Karpas-422 (cell line): ENCODE results near the gene GNAQ. TPM values are rescaled to one million over a fixed set of nuclear protein-coding genes. Genes with fewer than 3 reads are reported as not detected.
A peak's percentile ranks its signal among the peaks of the same experiment; 100 is the strongest.

Experiments
- DNase-seq: peaks from one replicate; pipeline ENCODE4 v3.0.0-alpha.2; 2015
- H2AFZ ChIP-seq: fragments of 200-600 bp; sonication (generic); 2 replicates; pipeline ENCODE4 v1.6.1; 2014; ENCODE audit warnings: antibody characterized with exemption, low read length, mixed read lengths
- H3K27ac ChIP-seq: fragments of 200-600 bp; sonication (generic); 2 replicates; pipeline ENCODE4 v1.5.1; 2014; ENCODE audit warnings: mild to moderate bottlenecking, low read length, moderate library complexity
- H3K27me3 ChIP-seq: fragments of 200-600 bp; sonication (generic); 2 replicates; pipeline ENCODE4 v1.6.1; 2014; ENCODE audit warnings: low read length, mixed read lengths
- H3K36me3 ChIP-seq: fragments of 200-600 bp; sonication (generic); 2 replicates; pipeline ENCODE4 v1.6.1; 2014; ENCODE audit warnings: low read length, mixed read lengths; ENCODE audit not compliant: insufficient read depth
- H3K4me1 ChIP-seq: fragments of 200-600 bp; sonication (generic); 2 replicates; pipeline ENCODE4 v1.6.1; 2014; ENCODE audit warnings: mild to moderate bottlenecking, low read length, mixed read lengths
- H3K4me2 ChIP-seq: fragments of 200-600 bp; sonication (generic); 2 replicates; pipeline ENCODE4 v1.6.1; 2014; ENCODE audit warnings: low read length, low read depth, mild to moderate bottlenecking; ENCODE audit not compliant: poor library complexity, severe bottlenecking
- H3K4me3 ChIP-seq: fragments of 200-600 bp; sonication (generic); 2 replicates; pipeline ENCODE4 v1.5.1; 2014; ENCODE audit warnings: mild to moderate bottlenecking, antibody characterized with exemption, low read length, mixed read lengths
- H3K79me2 ChIP-seq: fragments of 200-600 bp; sonication (generic); 2 replicates; pipeline ENCODE4 v1.6.1; 2014; ENCODE audit warnings: mild to moderate bottlenecking, low read length, mixed read lengths
- H3K9ac ChIP-seq: fragments of 200-600 bp; sonication (generic); 2 replicates; pipeline ENCODE4 v1.6.0; 2014; ENCODE audit warnings: low read length
- H3K9me2 ChIP-seq: fragments of 200-600 bp; sonication (generic), shearing (Covaris generic); replicated peaks from 2 replicates; pipeline ENCODE4 v1.6.0; 2014; ENCODE audit warnings: mild to moderate bottlenecking, low read length, moderate library complexity; ENCODE audit not compliant: insufficient read depth
- H3K9me3 ChIP-seq: fragments of 300-700, 200-600 bp; sonication (generic); 2 replicates; pipeline ENCODE4 v1.6.1; 2014; ENCODE audit warnings: low read length, mixed read lengths
- H4K20me1 ChIP-seq: fragments of 200-600 bp; sonication (generic); 2 replicates; pipeline ENCODE4 v1.6.1; 2014; ENCODE audit warnings: mild to moderate bottlenecking, antibody characterized with exemption, low read length, low read depth; ENCODE audit not compliant: insufficient read depth
- total RNA-seq: library from RNA; depleted of rRNA; stranded (reverse); fragments of >200 nt; shearing (Covaris generic); gene quantifications from 2 replicates; pipeline ENCODE4 v1.2.3, GENCODE V29; 2014; ENCODE audit warnings: low replicate concordance

GNAQ gene
- total RNA-seq, 1 experiment from 2014 or later: not detected

DNA sequence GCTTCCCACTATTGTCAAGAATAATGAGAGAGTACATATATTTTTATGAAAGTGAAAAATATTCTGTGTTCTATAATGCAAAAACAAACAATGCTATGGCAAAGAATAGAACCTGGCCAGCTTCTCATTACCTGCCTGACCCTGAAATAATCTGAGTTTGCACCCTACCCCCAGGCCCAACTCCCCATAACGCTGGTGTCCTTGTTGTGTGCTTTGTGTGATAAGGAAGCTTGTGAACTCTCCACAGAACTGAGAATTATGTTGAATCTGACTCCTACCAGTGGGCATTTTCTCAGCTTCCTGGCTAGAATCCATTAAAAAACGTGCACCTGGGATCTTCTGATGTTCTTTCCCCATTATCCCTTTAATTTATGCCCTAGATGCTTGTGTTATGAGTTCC lies 205.5 kb downstream of the GNAQ start:
- Histone ChIP-seq H3K79me2 (no peaks in the 10 kb centered on the region), H3K27me3 (no peaks in the 10 kb centered on the region), H3K27ac (no peak overlapping the region), H3K4me3 (no peak overlapping the region), H3K4me1 (peaks cover 10% of the 10 kb centered on the region), H3K9me2 (no peaks in the 10 kb centered on the region), H3K4me2 (no peak overlapping the region), H4K20me1 (no peaks in the 10 kb centered on the region), H3K9ac (no peak overlapping the region), H3K36me3 (no peaks in the 10 kb centered on the region), H3K9me3 (no peaks in the 10 kb centered on the region), H2AFZ (no peak overlapping the region)
- DNase-seq: no peak

DNA sequence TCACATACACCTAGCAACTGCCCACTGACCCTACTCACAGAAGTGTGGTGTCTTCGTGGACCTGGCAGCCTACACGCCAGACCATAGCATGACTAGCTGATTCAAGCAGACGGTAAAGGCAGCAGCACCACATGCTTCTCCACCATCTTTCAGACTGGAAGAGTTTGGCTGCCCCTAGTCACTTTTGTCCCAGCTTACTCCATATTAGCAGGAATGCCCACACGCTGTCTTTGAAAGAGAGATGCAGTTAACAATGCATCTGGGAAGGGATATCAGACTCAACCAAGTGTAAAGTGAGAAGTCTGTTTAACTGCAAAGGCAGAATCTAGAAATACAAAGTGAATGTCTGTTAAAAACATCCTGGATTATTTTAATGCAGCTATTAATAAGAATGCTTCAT lies 206.2 kb downstream of the GNAQ start:
- Histone ChIP-seq H3K4me1 (peaks cover 10% of the 10 kb centered on the region), H3K27me3 (no peaks in the 10 kb centered on the region), H3K4me2 (no peak overlapping the region), H3K4me3 (no peak overlapping the region), H3K36me3 (no peaks in the 10 kb centered on the region), H3K27ac (no peak overlapping the region), H4K20me1 (no peaks in the 10 kb centered on the region), H2AFZ (no peak overlapping the region), H3K9ac (no peak overlapping the region), H3K9me2 (no peaks in the 10 kb centered on the region), H3K79me2 (no peaks in the 10 kb centered on the region), H3K9me3 (no peaks in the 10 kb centered on the region)
- no peak for DNase-seq

- no peak overlapping the region for H3K27ac ChIP-seq
- H3K9me2 ChIP-seq: no peaks in the 10 kb centered on the region
- H3K4me2 ChIP-seq: no peak overlapping the region
- no peak overlapping the region for H3K4me3 ChIP-seq
- no peak overlapping the region for H2AFZ ChIP-seq
- no peaks in the 10 kb centered on the region for H3K27me3 ChIP-seq
- no peaks in the 10 kb centered on the region for H4K20me1 ChIP-seq
- no peaks in the 10 kb centered on the region for H3K4me1 ChIP-seq
- no peaks in the 10 kb centered on the region for H3K36me3 ChIP-seq
- no peaks in the 10 kb centered on the region for H3K79me2 ChIP-seq
- H3K9ac ChIP-seq: no peak overlapping the region
- no peaks in the 10 kb centered on the region for H3K9me3 ChIP-seq
- no peak for DNase-seq
Observed at GRCh38 chr9:77820293-77820954, 211.2 kb downstream of the GNAQ start.

- Histone ChIP-seq H3K36me3 (no peaks in the 10 kb centered on the region), H3K9me2 (no peaks in the 10 kb centered on the region), H3K4me3 (no peak overlapping the region), H3K27me3 (no peaks in the 10 kb centered on the region), H3K9ac (no peak overlapping the region), H4K20me1 (no peaks in the 10 kb centered on the region), H3K4me1 (no peaks in the 10 kb centered on the region), H3K27ac (no peak overlapping the region), H2AFZ (no peak overlapping the region), H3K4me2 (no peak overlapping the region), H3K79me2 (no peaks in the 10 kb centered on the region), H3K9me3 (no peaks in the 10 kb centered on the region)
- DNase-seq: no peak
Observed at GRCh38 chr9:77819657-77820056, 212.0 kb downstream of the GNAQ start.

DNA sequence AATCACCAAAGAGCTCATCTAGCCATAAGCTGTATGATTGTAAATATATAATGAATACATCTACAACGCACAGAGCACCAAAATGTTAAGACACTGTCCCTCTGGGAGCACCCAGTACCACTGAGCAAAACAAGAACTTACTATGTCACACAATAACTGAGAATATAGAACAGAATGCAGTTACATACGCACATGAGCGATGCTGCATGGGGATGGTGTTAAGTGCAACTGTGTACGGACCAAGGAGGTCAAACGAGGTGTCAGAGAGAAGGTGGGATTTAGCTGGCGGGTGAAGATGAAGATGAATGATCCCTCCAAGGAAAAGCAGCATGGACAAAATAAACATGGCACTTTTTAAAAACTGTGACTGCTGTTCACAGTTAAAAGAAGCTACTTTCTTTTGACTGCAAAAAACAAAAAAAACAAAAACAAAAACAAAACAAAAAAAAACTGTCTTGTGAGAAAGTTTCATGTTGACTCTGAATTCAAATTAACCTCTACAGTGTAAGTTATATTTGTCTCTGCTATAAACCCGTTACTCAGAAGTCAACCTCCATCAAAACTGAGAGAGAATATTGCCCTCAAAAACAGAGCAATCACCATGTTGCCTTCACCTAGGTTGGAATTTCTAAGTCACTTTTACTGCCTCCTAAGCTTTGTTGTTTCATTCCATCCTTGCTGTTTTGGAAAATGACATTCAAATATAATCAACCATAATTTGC lies 213.9 kb downstream of the GNAQ start:
- Histone ChIP-seq H3K9me3 (no peaks in the 10 kb centered on the region), H3K36me3 (no peaks in the 10 kb centered on the region), H3K27me3 (no peaks in the 10 kb centered on the region), H3K9ac (no peak overlapping the region), H3K4me3 (no peak overlapping the region), H2AFZ (no peak overlapping the region), H3K4me1 (no peaks in the 10 kb centered on the region), H3K79me2 (no peaks in the 10 kb centered on the region), H3K27ac (no peak overlapping the region), H3K9me2 (no peaks in the 10 kb centered on the region), H3K4me2 (no peak overlapping the region), H4K20me1 (no peaks in the 10 kb centered on the region)
- no peak for DNase-seq

DNA sequence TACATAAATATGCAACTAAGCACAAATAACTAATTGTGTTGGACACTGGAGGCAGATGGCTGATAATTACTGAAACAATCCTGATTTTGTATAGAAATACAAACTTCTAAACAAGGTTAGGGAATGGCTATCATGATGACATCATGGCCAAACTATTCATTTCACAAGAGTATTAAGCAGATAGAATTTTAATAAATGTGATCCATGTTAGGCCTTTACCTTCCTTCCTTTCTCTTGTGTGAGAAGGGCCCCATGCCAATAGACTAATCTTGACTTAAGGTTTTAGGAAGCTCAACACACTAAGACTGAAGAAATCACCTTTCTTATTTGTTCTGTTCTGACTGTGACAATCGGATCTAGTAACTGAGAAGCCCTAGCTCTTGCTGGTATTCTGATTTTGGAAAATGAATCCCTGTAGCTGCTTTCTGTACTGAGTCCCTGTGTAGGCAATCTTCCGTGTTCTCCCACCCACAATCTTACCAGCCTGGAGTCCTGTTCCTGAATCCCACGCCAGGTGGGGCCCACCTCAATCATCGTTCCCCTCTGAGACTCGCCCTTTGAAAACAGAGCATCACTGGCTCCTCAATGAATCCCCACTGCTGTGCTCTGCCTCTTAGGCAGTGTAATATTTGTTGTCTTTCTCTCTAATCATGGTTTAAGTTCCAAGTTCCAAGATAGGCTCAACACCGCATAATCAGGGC lies 214.8 kb downstream of the GNAQ start:
- Histone ChIP-seq H3K27ac (no peak overlapping the region), H3K4me1 (no peaks in the 10 kb centered on the region), H3K9me2 (no peaks in the 10 kb centered on the region), H2AFZ (no peak overlapping the region), H3K79me2 (no peaks in the 10 kb centered on the region), H4K20me1 (no peaks in the 10 kb centered on the region), H3K27me3 (no peaks in the 10 kb centered on the region), H3K9ac (no peak overlapping the region), H3K9me3 (no peaks in the 10 kb centered on the region), H3K36me3 (no peaks in the 10 kb centered on the region), H3K4me3 (no peak overlapping the region), H3K4me2 (no peak overlapping the region)
- DNase-seq: no peak

- Histone ChIP-seq H3K27me3 (no peaks in the 10 kb centered on the region), H3K79me2 (no peaks in the 10 kb centered on the region), H3K27ac (no peak overlapping the region), H3K4me2 (no peak overlapping the region), H3K4me1 (no peaks in the 10 kb centered on the region), H3K9me2 (no peaks in the 10 kb centered on the region), H4K20me1 (no peaks in the 10 kb centered on the region), H2AFZ (no peak overlapping the region), H3K36me3 (no peaks in the 10 kb centered on the region), H3K9me3 (no peaks in the 10 kb centered on the region), H3K9ac (no peak overlapping the region), H3K4me3 (no peak overlapping the region)
- DNase-seq: no peak
Observed at GRCh38 chr9:77815260-77815659, 216.4 kb downstream of the GNAQ start.

GRCh38 chr9:77811832-77812231 lies 219.8 kb downstream of the GNAQ start:
- no peak overlapping the region for H3K9ac ChIP-seq
- no peak overlapping the region for H3K4me2 ChIP-seq
- no peaks in the 10 kb centered on the region for H3K79me2 ChIP-seq
- DNase-seq: peak; percentile 54
- H4K20me1 ChIP-seq: no peaks in the 10 kb centered on the region
- H3K9me2 ChIP-seq: no peaks in the 10 kb centered on the region
- no peak overlapping the region for H3K27ac ChIP-seq
- H3K9me3 ChIP-seq: no peaks in the 10 kb centered on the region
- H3K36me3 ChIP-seq: no peaks in the 10 kb centered on the region
- no peaks in the 10 kb centered on the region for H3K4me1 ChIP-seq
- 0 out of 2 replicates have a peak, but pooled peaks cover 4% of the 10 kb centered on the region for H3K27me3 ChIP-seq
- H2AFZ ChIP-seq: no peak overlapping the region
- no peak overlapping the region for H3K4me3 ChIP-seq
